ENCODE measurements around the gene CAVIN1.

CAVIN1 gene

GRCh38 chr17:42413464-42414040 is 9.5 kb downstream of the CAVIN1 start:
- H3K4me1 ChIP-seq (ENCODE audit: control insufficient read depth in 2 of 2, insufficient read depth in 2 of 2, low read length in 2 of 2), result peaks cover 10 to 17% of the 10 kb centered on the region in 2 donors
- H3K27ac ChIP-seq (ENCODE audit: low read depth in 2 of 2, low read length in 2 of 2), result no peak overlapping the region
- H3K9me3 ChIP-seq (ENCODE audit: control insufficient read depth in 2 of 2, low read length in 2 of 2), result no peaks in the 10 kb centered on the region
- no peak overlapping the region for H3K4me3 ChIP-seq (ENCODE audit: low read length in 2 of 2)
- H3K36me3 ChIP-seq (ENCODE audit: control insufficient read depth in 2 of 2, insufficient read depth in 2 of 2, low read length in 2 of 2), result no peaks in the 10 kb centered on the region
- H3K27me3 ChIP-seq (ENCODE audit: control insufficient read depth in 2 of 2, insufficient read depth in 2 of 2, low read length in 2 of 2), result no peaks in the 10 kb centered on the region
- H3K9ac ChIP-seq (ENCODE audit: low read depth in 1 of 2, low read length in 2 of 2), result no peak overlapping the region

- H3K4me1 ChIP-seq (ENCODE audit: control insufficient read depth in 2 of 2, insufficient read depth in 2 of 2, low read length in 2 of 2), result peaks cover 16 to 23% of the 10 kb centered on the region in 2 donors
- H3K4me3 ChIP-seq (ENCODE audit: low read length in 2 of 2), result no peak overlapping the region
Observed at GRCh38 chr17:42411905-42412679, 11.0 kb downstream of the CAVIN1 start.

GRCh38 chr17:42411361-42411760 is 11.7 kb downstream of the CAVIN1 start:
- H3K9me3 ChIP-seq (ENCODE audit: control insufficient read depth in 2 of 2, low read length in 2 of 2), result no peaks in the 10 kb centered on the region
- no peaks in the 10 kb centered on the region for H3K27me3 ChIP-seq (ENCODE audit: control insufficient read depth in 2 of 2, insufficient read depth in 2 of 2, low read length in 2 of 2)
- H3K4me1 ChIP-seq (ENCODE audit: control insufficient read depth in 2 of 2, insufficient read depth in 2 of 2, low read length in 2 of 2), result peaks cover 22 to 25% of the 10 kb centered on the region in 2 donors
- peak overlapping the region in 1 of 2 donors; percentile 9 for H3K27ac ChIP-seq (ENCODE audit: low read depth in 2 of 2, low read length in 2 of 2)
- H3K36me3 ChIP-seq (ENCODE audit: control insufficient read depth in 2 of 2, insufficient read depth in 2 of 2, low read length in 2 of 2), result no peaks in the 10 kb centered on the region
- H3K4me3 ChIP-seq (ENCODE audit: low read length in 2 of 2), result no peak overlapping the region
- no peak overlapping the region for H3K9ac ChIP-seq (ENCODE audit: low read depth in 1 of 2, low read length in 2 of 2)

More at GRCh38 chr17:42411905-42412679, 11.0 kb downstream of the CAVIN1 start:
- Histone ChIP-seq H3K9ac (ENCODE audit: low read depth in 1 of 2, low read length in 2 of 2) (no peak overlapping the region), H3K9me3 (ENCODE audit: control insufficient read depth in 2 of 2, low read length in 2 of 2) (no peaks in the 10 kb centered on the region), H3K27me3 (ENCODE audit: control insufficient read depth in 2 of 2, insufficient read depth in 2 of 2, low read length in 2 of 2) (no peaks in the 10 kb centered on the region), H3K27ac (ENCODE audit: low read depth in 2 of 2, low read length in 2 of 2) (peak overlapping the region in 1 of 2 donors; percentile 9), H3K36me3 (ENCODE audit: control insufficient read depth in 2 of 2, insufficient read depth in 2 of 2, low read length in 2 of 2) (no peaks in the 10 kb centered on the region)

GRCh38 chr17:42410319-42410685 is 12.8 kb downstream of the CAVIN1 start:
- Histone ChIP-seq H3K4me1 (ENCODE audit: control insufficient read depth in 2 of 2, insufficient read depth in 2 of 2, low read length in 2 of 2) (peaks cover 22 to 25% of the 10 kb centered on the region in 2 donors), H3K9ac (ENCODE audit: low read depth in 1 of 2, low read length in 2 of 2) (no peak overlapping the region), H3K27ac (ENCODE audit: low read depth in 2 of 2, low read length in 2 of 2) (peak overlapping the region in 1 of 2 donors; percentile 39)

GRCh38 chr17:42409523-42410318 is 13.3 kb downstream of the CAVIN1 start:
- H3K9ac ChIP-seq (ENCODE audit: low read depth in 1 of 2, low read length in 2 of 2), result no peak overlapping the region
- peaks cover 20 to 25% of the 10 kb centered on the region in 2 donors for H3K4me1 ChIP-seq (ENCODE audit: control insufficient read depth in 2 of 2, insufficient read depth in 2 of 2, low read length in 2 of 2)
- no peak overlapping the region for H3K4me3 ChIP-seq (ENCODE audit: low read length in 2 of 2)
- H3K27me3 ChIP-seq (ENCODE audit: control insufficient read depth in 2 of 2, insufficient read depth in 2 of 2, low read length in 2 of 2), result no peaks in the 10 kb centered on the region
- H3K9me3 ChIP-seq (ENCODE audit: control insufficient read depth in 2 of 2, low read length in 2 of 2), result no peaks in the 10 kb centered on the region
- peak overlapping the region; percentile 2 to 39 for H3K27ac ChIP-seq (ENCODE audit: low read depth in 2 of 2, low read length in 2 of 2)
- H3K36me3 ChIP-seq (ENCODE audit: control insufficient read depth in 2 of 2, insufficient read depth in 2 of 2, low read length in 2 of 2), result peaks cover 0 to 2% of the 10 kb centered on the region in 2 donors

More at GRCh38 chr17:42410319-42410685, 12.8 kb downstream of the CAVIN1 start:
- no peaks in the 10 kb centered on the region for H3K27me3 ChIP-seq (ENCODE audit: control insufficient read depth in 2 of 2, insufficient read depth in 2 of 2, low read length in 2 of 2)
- no peaks in the 10 kb centered on the region for H3K9me3 ChIP-seq (ENCODE audit: control insufficient read depth in 2 of 2, low read length in 2 of 2)
- no peaks in the 10 kb centered on the region for H3K36me3 ChIP-seq (ENCODE audit: control insufficient read depth in 2 of 2, insufficient read depth in 2 of 2, low read length in 2 of 2)
- H3K4me3 ChIP-seq (ENCODE audit: low read length in 2 of 2), result no peak overlapping the region

GRCh38 chr17:42408061-42408460 is 15.0 kb downstream of the CAVIN1 start:
- H3K4me1 ChIP-seq (ENCODE audit: control insufficient read depth in 2 of 2, insufficient read depth in 2 of 2, low read length in 2 of 2), result peaks cover 20 to 25% of the 10 kb centered on the region in 2 donors
- H3K9ac ChIP-seq (ENCODE audit: low read depth in 1 of 2, low read length in 2 of 2), result no peak overlapping the region
- H3K9me3 ChIP-seq (ENCODE audit: control insufficient read depth in 2 of 2, low read length in 2 of 2), result no peaks in the 10 kb centered on the region
- H3K27ac ChIP-seq (ENCODE audit: low read depth in 2 of 2, low read length in 2 of 2), result no peak overlapping the region
- no peaks in the 10 kb centered on the region for H3K27me3 ChIP-seq (ENCODE audit: control insufficient read depth in 2 of 2, insufficient read depth in 2 of 2, low read length in 2 of 2)
- H3K4me3 ChIP-seq (ENCODE audit: low read length in 2 of 2), result no peak overlapping the region
- H3K36me3 ChIP-seq (ENCODE audit: control insufficient read depth in 2 of 2, insufficient read depth in 2 of 2, low read length in 2 of 2), result peaks cover 0 to 2% of the 10 kb centered on the region in 2 donors

- Histone ChIP-seq H3K36me3 (ENCODE audit: control insufficient read depth in 2 of 2, insufficient read depth in 2 of 2, low read length in 2 of 2) (peaks cover 0 to 2% of the 10 kb centered on the region in 2 donors), H3K9ac (ENCODE audit: low read depth in 1 of 2, low read length in 2 of 2) (no peak overlapping the region), H3K4me1 (ENCODE audit: control insufficient read depth in 2 of 2, insufficient read depth in 2 of 2, low read length in 2 of 2) (peaks cover 21 to 29% of the 10 kb centered on the region in 2 donors), H3K4me3 (ENCODE audit: low read length in 2 of 2) (no peak overlapping the region), H3K27ac (ENCODE audit: low read depth in 2 of 2, low read length in 2 of 2) (peak overlapping the region; percentile 16 to 56), H3K27me3 (ENCODE audit: control insufficient read depth in 2 of 2, insufficient read depth in 2 of 2, low read length in 2 of 2) (no peaks in the 10 kb centered on the region), H3K9me3 (ENCODE audit: control insufficient read depth in 2 of 2, low read length in 2 of 2) (no peaks in the 10 kb centered on the region)
Observed at GRCh38 chr17:42407289-42407836, 15.7 kb downstream of the CAVIN1 start.

- Histone ChIP-seq H3K27me3 (ENCODE audit: control insufficient read depth in 2 of 2, insufficient read depth in 2 of 2, low read length in 2 of 2) (no peaks in the 10 kb centered on the region), H3K9ac (ENCODE audit: low read depth in 1 of 2, low read length in 2 of 2) (no peak overlapping the region), H3K36me3 (ENCODE audit: control insufficient read depth in 2 of 2, insufficient read depth in 2 of 2, low read length in 2 of 2) (peaks cover 0 to 2% of the 10 kb centered on the region in 2 donors), H3K4me1 (ENCODE audit: control insufficient read depth in 2 of 2, insufficient read depth in 2 of 2, low read length in 2 of 2) (peaks cover 22 to 32% of the 10 kb centered on the region in 2 donors), H3K9me3 (ENCODE audit: control insufficient read depth in 2 of 2, low read length in 2 of 2) (no peaks in the 10 kb centered on the region), H3K27ac (ENCODE audit: low read depth in 2 of 2, low read length in 2 of 2) (peak overlapping the region; percentile 16 to 56), H3K4me3 (ENCODE audit: low read length in 2 of 2) (no peak overlapping the region)
Observed at GRCh38 chr17:42406615-42407288, 16.3 kb downstream of the CAVIN1 start.

GRCh38 chr17:42405963-42406495 is 17.0 kb downstream of the CAVIN1 start:
- Histone ChIP-seq H3K27ac (ENCODE audit: low read depth in 2 of 2, low read length in 2 of 2) (no peak overlapping the region), H3K9me3 (ENCODE audit: control insufficient read depth in 2 of 2, low read length in 2 of 2) (no peaks in the 10 kb centered on the region), H3K4me3 (ENCODE audit: low read length in 2 of 2) (no peak overlapping the region), H3K9ac (ENCODE audit: low read depth in 1 of 2, low read length in 2 of 2) (no peak overlapping the region), H3K4me1 (ENCODE audit: control insufficient read depth in 2 of 2, insufficient read depth in 2 of 2, low read length in 2 of 2) (peaks cover 21 to 32% of the 10 kb centered on the region in 2 donors), H3K36me3 (ENCODE audit: control insufficient read depth in 2 of 2, insufficient read depth in 2 of 2, low read length in 2 of 2) (peaks cover 0 to 2% of the 10 kb centered on the region in 2 donors), H3K27me3 (ENCODE audit: control insufficient read depth in 2 of 2, insufficient read depth in 2 of 2, low read length in 2 of 2) (no peaks in the 10 kb centered on the region)

Measured in mucosa of rectum (tissue), 2 donors.